SJSA1 (cell line): ENCODE measurements around the gene OR52N4. TPM values are rescaled to one million over a fixed set of nuclear protein-coding genes. Genes with fewer than 3 reads are reported as not detected.
"Not testable (repeated sequence)": the region's sequence is repeated elsewhere in the genome, so short reads cannot be mapped to it uniquely, and the experiment has no call there.

Experiments
- DNase-seq, 2 experiments: peaks; one replicate each; pipeline ENCODE4 v3.0.0-alpha.2; 2015 to 2020; ENCODE audit warnings: low spot score in 2 of 2, low read depth in 1 of 2
- H3K27ac ChIP-seq: fragments of 250-450 bp; sonication (Bioruptor Pico); 2 replicates; pipeline ENCODE4 v1.5.1; 2020; ENCODE audit warnings: mild to moderate bottlenecking, moderate library complexity
- H3K27me3 ChIP-seq: fragments of 250-450 bp; sonication (Bioruptor Pico); replicated peaks from 2 replicates; pipeline ENCODE4 v1.5.1; 2020; ENCODE audit warnings: mild to moderate bottlenecking, moderate library complexity
- H3K36me3 ChIP-seq: fragments of 250-450 bp; sonication (Bioruptor Pico); 2 replicates; pipeline ENCODE4 v1.5.1; 2020; ENCODE audit warnings: mild to moderate bottlenecking
- H3K4me1 ChIP-seq: fragments of 250-450 bp; sonication (Bioruptor Pico); replicated peaks from 2 replicates; pipeline ENCODE4 v1.6.1; 2021; ENCODE audit warnings: mild to moderate bottlenecking
- H3K4me3 ChIP-seq: fragments of 250-450 bp; sonication (Bioruptor Pico); 2 replicates; pipeline ENCODE4 v1.5.1; 2020; ENCODE audit warnings: mild to moderate bottlenecking
- H3K9me3 ChIP-seq: fragments of 250-450 bp; sonication (Bioruptor Pico); replicated peaks from 2 replicates; pipeline ENCODE4 v1.5.1; 2020; ENCODE audit warnings: mild to moderate bottlenecking
- total RNA-seq: library from RNA; depleted of rRNA; stranded (reverse); fragments of >200 nt; shearing (Covaris generic); gene quantifications from 2 replicates; pipeline ENCODE4 v1.2.3, GENCODE V29; 2014; rRNA removed

OR52N4 gene
- not detected in 2 replicates for total RNA-seq

GRCh38 chr11:5753943-5754342, at the start of gene OR52N4:
Gene OR52N4, plus strand, starts transcription at chr11:5754243. Its CDS starts 498 bp downstream, at chr11:5754741.
- H3K27me3 ChIP-seq = peaks cover 14% of the 10 kb centered on the region; the same call in 1 of the 2 replicates
- no peaks in the 10 kb centered on the region for H3K4me1 ChIP-seq
- no peak within 1 kb of the TSS for H3K4me3 ChIP-seq
- H3K9me3 ChIP-seq = no peaks in the 10 kb centered on the region; the same call in 1 of the 2 replicates
- DNase-seq = no peak
- no peaks in the 10 kb centered on the region for H3K36me3 ChIP-seq
- H3K27ac ChIP-seq = no peak within 1 kb of the TSS

GRCh38 chr11:5705688-5706087, 48.4 kb upstream of the OR52N4 start:
- Histone ChIP-seq H3K36me3 (peaks cover 80% of the 10 kb centered on the region), H3K4me1 (no peaks in the 10 kb centered on the region), H3K27me3 (no peaks in the 10 kb centered on the region), H3K4me3 (no peak overlapping the region), H3K27ac (no peak overlapping the region), H3K9me3 (no peaks in the 10 kb centered on the region)
- DNase-seq = no peak

- H3K9me3 ChIP-seq = no peaks in the 10 kb centered on the region
- H3K4me1 ChIP-seq = no peaks in the 10 kb centered on the region
- no peak for DNase-seq
- H3K27ac ChIP-seq = no peak overlapping the region
- H3K36me3 ChIP-seq = peaks cover 24% of the 10 kb centered on the region
- no peaks in the 10 kb centered on the region for H3K27me3 ChIP-seq
- no peak overlapping the region for H3K4me3 ChIP-seq
Measured at GRCh38 chr11:5712507-5712906, 41.5 kb upstream of the OR52N4 start.

GRCh38 chr11:5713695-5714094, 40.3 kb upstream of the OR52N4 start:
- no peak overlapping the region for H3K4me3 ChIP-seq
- 0 out of 2 replicates have a peak, but pooled peaks cover 3% of the 10 kb centered on the region for H3K9me3 ChIP-seq
- no peaks in the 10 kb centered on the region for H3K4me1 ChIP-seq
- DNase-seq = no peak
- peaks cover 14% of the 10 kb centered on the region for H3K36me3 ChIP-seq
- no peaks in the 10 kb centered on the region for H3K27me3 ChIP-seq
- no peak overlapping the region for H3K27ac ChIP-seq

GRCh38 chr11:5716518-5716917, 37.5 kb upstream of the OR52N4 start:
- H3K27ac ChIP-seq, H3K4me1 ChIP-seq, H3K27me3 ChIP-seq, H3K9me3 ChIP-seq, H3K4me3 ChIP-seq, H3K36me3 ChIP-seq, DNase-seq: not testable (repeated sequence)

- H3K27me3 ChIP-seq = no peaks in the 10 kb centered on the region; the same call in none of the 2 replicates
- H3K36me3 ChIP-seq = no peaks in the 10 kb centered on the region
- H3K4me3 ChIP-seq = no peak overlapping the region
- no peak for DNase-seq
- H3K9me3 ChIP-seq = peaks cover 3% of the 10 kb centered on the region; the same call in 1 of the 2 replicates
- H3K27ac ChIP-seq = no peak overlapping the region
- H3K4me1 ChIP-seq = no peaks in the 10 kb centered on the region
Measured at GRCh38 chr11:5719703-5720495, 34.1 kb upstream of the OR52N4 start.

- H3K36me3 ChIP-seq = no peaks in the 10 kb centered on the region
Measured at GRCh38 chr11:5722622-5723021, 31.4 kb upstream of the OR52N4 start.

GRCh38 chr11:5726351-5726750, 27.7 kb upstream of the OR52N4 start:
- no peak for DNase-seq
- Histone ChIP-seq H3K9me3 (no peaks in the 10 kb centered on the region; the same call in 1 of the 2 replicates), H3K27me3 (no peaks in the 10 kb centered on the region; the same call in none of the 2 replicates), H3K4me3 (no peak overlapping the region), H3K27ac (no peak overlapping the region), H3K4me1 (no peaks in the 10 kb centered on the region), H3K36me3 (no peaks in the 10 kb centered on the region)

More at GRCh38 chr11:5722622-5723021, 31.4 kb upstream of the OR52N4 start:
- Histone ChIP-seq H3K4me1 (no peaks in the 10 kb centered on the region), H3K27ac (no peak overlapping the region), H3K4me3 (no peak overlapping the region), H3K9me3 (peaks cover 3% of the 10 kb centered on the region; the same call in 1 of the 2 replicates), H3K27me3 (no peaks in the 10 kb centered on the region; the same call in none of the 2 replicates)
- DNase-seq = no peak

GRCh38 chr11:5727691-5728090, 26.4 kb upstream of the OR52N4 start:
- peaks cover 7% of the 10 kb centered on the region for H3K27me3 ChIP-seq
- no peak for DNase-seq
- no peaks in the 10 kb centered on the region; the same call in 1 of the 2 replicates for H3K9me3 ChIP-seq
- no peaks in the 10 kb centered on the region for H3K4me1 ChIP-seq
- no peak overlapping the region for H3K4me3 ChIP-seq
- no peaks in the 10 kb centered on the region for H3K36me3 ChIP-seq
- no peak overlapping the region for H3K27ac ChIP-seq

GRCh38 chr11:5736396-5736795, 17.6 kb upstream of the OR52N4 start, which contains the start of gene OR56B1:
Gene OR56B1, plus strand, starts transcription at chr11:5736448. Its CDS starts 69 bp downstream, at chr11:5736517.
- DNase-seq = no peak
- Histone ChIP-seq H3K4me3 (no peak within 1 kb of the TSS), H3K27ac (no peak within 1 kb of the TSS), H3K27me3 (peaks cover 7% of the 10 kb centered on the region; the same call in 1 of the 2 replicates), H3K4me1 (no peaks in the 10 kb centered on the region), H3K36me3 (no peaks in the 10 kb centered on the region), H3K9me3 (no peaks in the 10 kb centered on the region)

- no peaks in the 10 kb centered on the region for H3K9me3 ChIP-seq
- H3K4me3 ChIP-seq = no peak overlapping the region
- H3K27me3 ChIP-seq = peaks cover 3% of the 10 kb centered on the region; the same call in 1 of the 2 replicates
- no peaks in the 10 kb centered on the region for H3K36me3 ChIP-seq
- H3K27ac ChIP-seq = no peak overlapping the region
- H3K4me1 ChIP-seq = no peaks in the 10 kb centered on the region
- DNase-seq = no peak
Measured at GRCh38 chr11:5737091-5737490, 17.0 kb upstream of the OR52N4 start.

- Histone ChIP-seq H3K4me1 (no peaks in the 10 kb centered on the region), H3K27ac (no peak overlapping the region), H3K27me3 (peaks cover 4% of the 10 kb centered on the region), H3K9me3 (no peaks in the 10 kb centered on the region), H3K36me3 (no peaks in the 10 kb centered on the region), H3K4me3 (no peak overlapping the region)
- no peak for DNase-seq
Measured at GRCh38 chr11:5737670-5738392, 16.2 kb upstream of the OR52N4 start.

- H3K4me3 ChIP-seq = no peak overlapping the region
- no peaks in the 10 kb centered on the region for H3K4me1 ChIP-seq
- DNase-seq = no peak
- H3K27me3 ChIP-seq = peaks cover 10% of the 10 kb centered on the region
- no peaks in the 10 kb centered on the region for H3K36me3 ChIP-seq
- no peak overlapping the region for H3K27ac ChIP-seq
- no peaks in the 10 kb centered on the region for H3K9me3 ChIP-seq
Measured at GRCh38 chr11:5738431-5738830, 15.6 kb upstream of the OR52N4 start.

- no peaks in the 10 kb centered on the region for H3K9me3 ChIP-seq
- H3K4me3 ChIP-seq = no peak overlapping the region
- no peak overlapping the region for H3K27ac ChIP-seq
- H3K27me3 ChIP-seq = peaks cover 19% of the 10 kb centered on the region
- no peaks in the 10 kb centered on the region for H3K4me1 ChIP-seq
- DNase-seq = no peak
- H3K36me3 ChIP-seq = no peaks in the 10 kb centered on the region
Measured at GRCh38 chr11:5746614-5747013, 7.4 kb upstream of the OR52N4 start.
